H1 (cell line): ENCODE measurements around the gene NOS3.

ENCODE experiments used
- ASH2L ChIP-seq: fragments of 200-600, 300-600 bp; sonication (generic); IDR thresholded peaks from one replicate; pipeline ENCODE4 v1.7.1; 2017; ENCODE audit warnings: low read length
- CHD1 ChIP-seq: IDR thresholded peaks from 2 replicates; pipeline ENCODE4 v1.6.1; 2012; ENCODE audit warnings: low read depth, low read length, improper control_type of control experiment
- EP300 ChIP-seq, 2 experiments: IDR thresholded peaks; 1 replicate in 1 of 2; 2 replicates in 1 of 2; pipeline ENCODE4 v1.6.1; 2011 to 2012; ENCODE audit warnings: low read depth in 2 of 2, low read length in 2 of 2, mild to moderate bottlenecking in 2 of 2, borderline replicate concordance in 1 of 2, inconsistent platforms in 1 of 2, moderate library complexity in 1 of 2
- EZH2 ChIP-seq: fragments of 200-600 bp; sonication (generic); IDR thresholded peaks from 2 replicates; pipeline ENCODE4 v1.7.1; 2012; ENCODE audit warnings: low read depth, mild to moderate bottlenecking, moderate library complexity, low read length, inconsistent platforms; ENCODE audit not compliant: severe bottlenecking
- GABPA ChIP-seq: IDR thresholded peaks from 2 replicates; pipeline ENCODE4 v1.6.1; 2011; ENCODE audit warnings: mild to moderate bottlenecking, low read length, moderate library complexity, borderline replicate concordance; ENCODE audit not compliant: insufficient read depth
- JUN ChIP-seq: IDR thresholded peaks from 2 replicates; pipeline ENCODE4 v1.6.1; 2011; ENCODE audit warnings: low read depth, mild to moderate bottlenecking, improper control_type of control experiment, low read length
- MAFK ChIP-seq: IDR thresholded peaks from 2 replicates; pipeline ENCODE4 v1.6.1; 2012; ENCODE audit warnings: low read depth, mild to moderate bottlenecking, improper control_type of control experiment, low read length
- POLR2AphosphoS5 ChIP-seq: IDR thresholded peaks from 2 replicates; pipeline ENCODE4 v1.6.1; 2011; ENCODE audit warnings: low read depth, low read length
- POU5F1 ChIP-seq: IDR thresholded peaks from 2 replicates; pipeline ENCODE4 v1.6.1; 2011; ENCODE audit warnings: low read depth, mild to moderate bottlenecking, low read length, moderate library complexity
- SAP30 ChIP-seq: fragments of 300-600 bp; sonication (generic); IDR thresholded peaks from 2 replicates; pipeline ENCODE4 v1.7.1; 2012; ENCODE audit warnings: low read length, moderate library complexity, mild to moderate bottlenecking, inconsistent platforms; ENCODE audit not compliant: insufficient read depth, insufficient replicate concordance
- SIN3A ChIP-seq, 2 experiments: IDR thresholded peaks in 1 of 2; conservative IDR thresholded peaks in 1 of 2; 2 replicates each; pipeline ENCODE4 v1.6.1; 2011 to 2012; ENCODE audit warnings: low read length in 2 of 2, improper control_type of control experiment in 1 of 2, low read depth in 1 of 2, mild to moderate bottlenecking in 1 of 2
- ZNF274 ChIP-seq: IDR thresholded peaks from 2 replicates; pipeline ENCODE4 v1.7.0; 2012; ENCODE audit warnings: low read length, borderline replicate concordance; ENCODE audit errors: extremely low read depth
- TF ChIP-seq, protein P1 (sequence below), 3 experiments: IDR thresholded peaks; 1 replicate in 2 of 3; 2 replicates in 1 of 3; pipeline versions ENCODE4 v1.5.1 to v1.6.1; 2011; ENCODE audit warnings: low read length in 3 of 3, mild to moderate bottlenecking in 3 of 3, inconsistent platforms in 2 of 3, low read depth in 1 of 3, moderate library complexity in 1 of 3; ENCODE audit not compliant: insufficient read depth in 1 of 3; ENCODE audit errors: control extremely low read depth in 1 of 3
- TF ChIP-seq, protein P2 (sequence below): IDR thresholded peaks from 2 replicates; pipeline ENCODE4 v1.6.1; 2012; ENCODE audit warnings: inconsistent platforms

- TF ChIP-seq SIN3A (conservative IDR thresholded peaks at IDR 0.05 in 1 of 2, IDR thresholded peaks at IDR 0.05 in 1 of 2; ENCODE audit: low read depth in 1 of 2, low read length in 2 of 2) (no peak), ZNF274 (no peak), EP300 (IDR thresholded peaks at IDR 0.05; ENCODE audit: borderline replicate concordance in 1 of 2, low read depth in 2 of 2, low read length in 2 of 2) (no peak), SAP30 (no peak), JUN (no peak), CHD1 (no peak), POLR2AphosphoS5 (no peak), EZH2 (no peak), ASH2L (no peak), GABPA (no peak), MAFK (no peak), POU5F1 (no peak)
- TF ChIP-seq, protein P1, sequence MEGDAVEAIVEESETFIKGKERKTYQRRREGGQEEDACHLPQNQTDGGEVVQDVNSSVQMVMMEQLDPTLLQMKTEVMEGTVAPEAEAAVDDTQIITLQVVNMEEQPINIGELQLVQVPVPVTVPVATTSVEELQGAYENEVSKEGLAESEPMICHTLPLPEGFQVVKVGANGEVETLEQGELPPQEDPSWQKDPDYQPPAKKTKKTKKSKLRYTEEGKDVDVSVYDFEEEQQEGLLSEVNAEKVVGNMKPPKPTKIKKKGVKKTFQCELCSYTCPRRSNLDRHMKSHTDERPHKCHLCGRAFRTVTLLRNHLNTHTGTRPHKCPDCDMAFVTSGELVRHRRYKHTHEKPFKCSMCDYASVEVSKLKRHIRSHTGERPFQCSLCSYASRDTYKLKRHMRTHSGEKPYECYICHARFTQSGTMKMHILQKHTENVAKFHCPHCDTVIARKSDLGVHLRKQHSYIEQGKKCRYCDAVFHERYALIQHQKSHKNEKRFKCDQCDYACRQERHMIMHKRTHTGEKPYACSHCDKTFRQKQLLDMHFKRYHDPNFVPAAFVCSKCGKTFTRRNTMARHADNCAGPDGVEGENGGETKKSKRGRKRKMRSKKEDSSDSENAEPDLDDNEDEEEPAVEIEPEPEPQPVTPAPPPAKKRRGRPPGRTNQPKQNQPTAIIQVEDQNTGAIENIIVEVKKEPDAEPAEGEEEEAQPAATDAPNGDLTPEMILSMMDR (IDR thresholded peaks at IDR 0.05; ENCODE audit: control extremely low read depth in 1 of 3, insufficient read depth in 1 of 3, low read depth in 1 of 3, low read length in 3 of 3) = no peak
- TF ChIP-seq, protein P2, sequence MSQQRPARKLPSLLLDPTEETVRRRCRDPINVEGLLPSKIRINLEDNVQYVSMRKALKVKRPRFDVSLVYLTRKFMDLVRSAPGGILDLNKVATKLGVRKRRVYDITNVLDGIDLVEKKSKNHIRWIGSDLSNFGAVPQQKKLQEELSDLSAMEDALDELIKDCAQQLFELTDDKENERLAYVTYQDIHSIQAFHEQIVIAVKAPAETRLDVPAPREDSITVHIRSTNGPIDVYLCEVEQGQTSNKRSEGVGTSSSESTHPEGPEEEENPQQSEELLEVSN = no peak
Observed at GRCh38 chr7:151023232-151023631, 32.4 kb downstream of the NOS3 start.
